ENCODE data around the gene KAT6B.

KAT6B gene

GRCh38 chr10:75021379-75022249 is 195.2 kb downstream of the KAT6B start:
- DNase-seq, result no peak

GRCh38 chr10:75023074-75023473 is 196.7 kb downstream of the KAT6B start:
- DNase-seq, result no peak

GRCh38 chr10:75024971-75025523 is 198.6 kb downstream of the KAT6B start:
- no peak for DNase-seq

GRCh38 chr10:75028049-75028448 is 201.6 kb downstream of the KAT6B start:
- no peak for DNase-seq

GRCh38 chr10:75028748-75029147 is 202.3 kb downstream of the KAT6B start:
- DNase-seq, result no peak

GRCh38 chr10:75029420-75029819 is 203.0 kb downstream of the KAT6B start:
- DNase-seq, result no peak

- DNase-seq, result no peak
Measured at GRCh38 chr10:75029857-75030256, 203.5 kb downstream of the KAT6B start.

GRCh38 chr10:75030371-75030770 is 204.0 kb downstream of the KAT6B start:
- no peak for DNase-seq

GRCh38 chr10:75032119-75032518 is 205.7 kb downstream of the KAT6B start:
- no peak for DNase-seq

GRCh38 chr10:75032813-75033212 is 206.4 kb downstream of the KAT6B start:
- DNase-seq, result no peak

GRCh38 chr10:75033399-75034130 is 207.2 kb downstream of the KAT6B start:
- no peak for DNase-seq

- no peak for DNase-seq
Measured at GRCh38 chr10:75034131-75034512, 207.7 kb downstream of the KAT6B start.

GRCh38 chr10:75034714-75035258 is 208.4 kb downstream of the KAT6B start:
- no peak for DNase-seq

GRCh38 chr10:75035975-75036708 is 209.7 kb downstream of the KAT6B start:
- no peak for DNase-seq

GRCh38 chr10:75037171-75038153 is 211.1 kb downstream of the KAT6B start:
- DNase-seq, result no peak

GRCh38 chr10:75038335-75038734 is 211.9 kb downstream of the KAT6B start:
- DNase-seq, result no peak

- DNase-seq, result no peak
Measured at GRCh38 chr10:75040576-75040975, 214.2 kb downstream of the KAT6B start.

- no peak for DNase-seq
Measured at GRCh38 chr10:75042292-75042974, 216.0 kb downstream of the KAT6B start.

GRCh38 chr10:75043256-75044131 is 217.1 kb downstream of the KAT6B start:
- DNase-seq, result peak; percentile 49

GRCh38 chr10:75048669-75049098 is 222.3 kb downstream of the KAT6B start:
- no peak for DNase-seq

Data from T-helper 9 cell (primary cell).